Activated naive CD4-positive, alpha-beta T cell treated with Interleukin-2 at 50 U/mL for 16 hours (primary cell): ENCODE measurements around the gene SRRM4.
"Not testable (repeated sequence)": the region's sequence is repeated elsewhere in the genome, so short reads cannot be mapped to it uniquely, and the experiment has no call there.

Experiments
- DNase-seq: peaks from one replicate; pipeline ENCODE4 v3.0.0-alpha.2; 2020

The SRRM4 gene

DNA sequence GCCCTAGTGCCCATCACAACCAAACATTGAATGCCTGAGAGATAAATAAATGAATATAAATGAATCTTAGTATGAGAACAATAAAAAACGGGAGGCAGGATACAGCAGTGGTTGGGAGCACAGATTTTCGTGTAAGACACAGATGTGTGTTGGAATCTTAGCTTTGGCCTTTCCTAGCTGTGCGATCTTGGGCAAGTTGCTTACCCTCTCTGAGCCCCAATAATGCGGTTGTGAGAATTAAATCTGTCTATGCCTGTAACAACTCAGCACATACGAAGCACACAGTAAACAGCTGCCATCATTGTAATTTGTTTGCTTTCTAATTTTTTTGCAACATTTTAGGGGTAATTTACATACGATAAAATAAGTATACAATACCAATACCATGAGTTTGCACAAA lies 89.8 kb downstream of the SRRM4 start:
- no peak for DNase-seq

DNA sequence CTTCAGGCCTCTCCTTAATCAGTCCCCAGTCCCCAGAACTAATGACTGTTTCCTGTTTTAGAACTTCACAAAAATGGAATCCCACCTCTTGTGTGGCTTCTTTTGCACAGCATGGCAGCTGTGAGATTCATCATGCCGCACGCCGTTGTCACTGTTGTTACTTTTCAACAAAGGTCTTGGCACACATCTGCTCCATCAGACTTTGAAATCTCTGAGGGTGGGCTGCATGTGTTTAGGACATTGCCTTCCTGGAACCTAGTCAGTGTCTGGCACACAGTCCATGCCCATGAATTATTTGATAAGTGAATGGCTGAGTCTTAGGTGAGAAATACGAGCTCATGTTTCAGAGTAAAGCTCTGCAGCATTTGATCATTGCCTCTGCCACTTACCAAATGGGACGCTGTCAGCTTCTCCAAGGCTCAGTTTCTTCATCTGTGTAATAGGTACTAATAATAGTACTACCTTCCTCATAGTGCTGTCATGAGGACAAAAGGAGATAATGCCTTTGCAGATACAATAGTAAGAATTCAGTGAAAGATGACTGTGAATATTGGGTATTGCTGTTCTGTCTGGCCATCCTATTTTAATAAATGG lies 90.4 kb downstream of the SRRM4 start:
- no peak for DNase-seq

DNA sequence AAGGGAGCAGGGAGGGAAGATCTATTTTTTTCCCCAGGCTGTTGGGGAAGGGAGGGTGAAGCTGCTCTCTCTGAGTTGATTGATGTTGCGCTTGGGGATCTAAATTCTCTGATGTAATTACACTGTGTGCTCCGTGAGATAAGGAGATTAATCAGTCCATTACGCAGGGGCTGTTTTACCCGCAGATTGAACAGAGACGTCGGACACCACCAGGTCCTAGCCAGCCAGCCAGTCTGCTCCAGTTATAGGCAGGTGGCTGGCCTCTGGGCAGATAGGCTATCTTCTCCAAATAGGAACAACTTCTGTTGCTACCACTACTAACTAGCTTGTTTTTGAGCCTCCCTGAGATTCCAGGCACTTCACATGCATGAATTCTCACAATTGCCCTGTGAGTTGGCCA lies 91.1 kb downstream of the SRRM4 start:
- DNase-seq: no peak

DNA sequence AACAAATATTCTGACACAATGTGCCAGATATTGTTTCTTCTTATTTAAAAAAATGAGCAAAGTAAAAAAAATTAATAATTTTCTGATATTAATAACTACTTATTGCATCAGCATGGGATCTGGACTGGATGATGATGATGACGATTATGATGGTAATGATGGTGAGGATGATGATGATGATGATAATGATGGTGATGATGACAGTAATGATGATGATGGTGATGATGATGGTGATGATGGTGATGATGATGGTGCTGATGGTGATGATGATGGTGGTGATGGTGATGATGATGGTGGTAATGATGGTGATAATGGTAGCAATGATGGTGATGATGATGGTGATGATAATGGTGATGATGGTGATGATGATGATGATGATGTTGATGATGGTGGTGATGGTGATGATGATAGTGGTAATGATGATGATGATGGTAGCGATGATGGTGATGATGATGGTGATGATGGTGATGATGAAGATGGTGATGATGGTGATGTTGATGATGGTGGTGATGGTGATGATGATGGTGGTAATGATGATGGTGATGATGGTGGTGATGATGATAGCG lies 94.0 kb downstream of the SRRM4 start:
- DNase-seq: no peak

DNA sequence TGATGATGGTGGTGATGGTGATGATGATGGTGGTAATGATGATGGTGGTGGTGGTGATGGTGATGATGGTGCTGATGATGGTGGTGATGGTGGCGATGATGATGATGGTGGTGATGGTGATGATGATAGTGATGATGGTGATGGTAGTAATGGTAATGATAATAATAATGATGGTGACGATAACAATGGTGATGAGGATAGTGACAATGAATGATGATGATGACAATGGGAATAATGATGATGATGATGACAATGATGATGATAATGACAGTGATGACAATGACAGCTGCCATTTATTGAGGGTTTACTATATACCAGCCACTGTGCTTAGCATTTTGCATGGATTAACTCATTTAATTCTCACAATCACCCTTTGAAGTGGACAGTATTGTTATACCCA lies 94.6 kb downstream of the SRRM4 start:
- no peak for DNase-seq

DNA sequence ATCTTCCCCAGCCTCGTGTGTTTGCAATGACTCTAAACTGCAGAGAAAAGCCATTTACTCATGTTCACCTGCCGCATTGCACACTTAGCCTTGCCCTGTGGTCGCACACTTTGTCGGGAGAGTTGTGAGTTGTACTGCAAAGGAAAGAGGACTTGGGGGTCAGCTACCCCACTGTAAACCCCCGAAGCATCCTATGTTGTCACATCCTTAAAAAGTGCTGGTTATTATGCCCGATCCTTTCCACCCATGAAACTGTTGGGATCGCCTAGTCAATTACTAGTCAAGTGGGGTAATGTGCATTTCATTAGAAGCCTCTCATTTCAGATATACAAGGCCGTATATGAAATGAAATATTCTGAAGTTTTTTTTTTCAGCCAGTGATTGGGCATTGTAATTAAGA lies 98.2 kb downstream of the SRRM4 start:
- no peak for DNase-seq

DNA sequence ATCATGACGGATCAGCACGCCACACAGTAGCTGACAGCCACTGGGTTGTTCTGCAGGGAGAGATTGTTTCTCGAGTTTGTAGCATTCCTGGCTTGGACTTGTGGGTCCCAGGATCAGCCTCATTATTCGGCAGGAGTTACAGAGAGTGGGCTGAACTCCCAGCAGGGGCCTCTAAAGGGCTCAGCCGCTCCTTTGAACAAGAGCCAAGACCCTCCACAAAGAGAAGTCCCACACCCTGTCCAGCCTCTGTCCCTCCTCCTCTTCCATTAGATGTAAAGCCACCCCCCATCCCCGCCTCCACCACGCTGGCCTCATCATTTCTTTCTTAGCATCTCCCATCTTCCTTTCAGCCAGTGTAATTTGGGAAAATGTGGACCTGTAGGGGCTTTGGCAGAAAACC lies 100.7 kb downstream of the SRRM4 start:
- no peak for DNase-seq

DNA sequence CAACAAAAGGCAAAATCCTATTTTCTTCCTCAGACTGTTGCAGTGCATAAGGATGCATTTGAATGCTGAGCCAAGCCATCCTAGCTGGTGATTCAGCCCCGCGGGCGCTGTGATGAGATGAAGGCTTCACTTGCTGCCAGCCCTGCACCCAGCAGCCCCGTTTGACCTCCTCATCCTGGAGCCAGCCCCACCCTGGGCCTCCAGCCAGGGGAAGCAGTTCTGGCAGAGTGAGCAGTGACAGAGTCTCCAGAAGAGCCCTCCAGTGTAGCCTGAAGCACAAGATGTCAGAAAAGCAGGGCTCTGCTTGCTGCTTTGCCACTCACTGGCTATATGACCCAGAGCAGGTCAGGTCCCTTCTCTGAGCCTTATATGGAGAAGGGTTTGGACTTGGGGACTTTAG lies 101.2 kb downstream of the SRRM4 start:
- no peak for DNase-seq

DNA sequence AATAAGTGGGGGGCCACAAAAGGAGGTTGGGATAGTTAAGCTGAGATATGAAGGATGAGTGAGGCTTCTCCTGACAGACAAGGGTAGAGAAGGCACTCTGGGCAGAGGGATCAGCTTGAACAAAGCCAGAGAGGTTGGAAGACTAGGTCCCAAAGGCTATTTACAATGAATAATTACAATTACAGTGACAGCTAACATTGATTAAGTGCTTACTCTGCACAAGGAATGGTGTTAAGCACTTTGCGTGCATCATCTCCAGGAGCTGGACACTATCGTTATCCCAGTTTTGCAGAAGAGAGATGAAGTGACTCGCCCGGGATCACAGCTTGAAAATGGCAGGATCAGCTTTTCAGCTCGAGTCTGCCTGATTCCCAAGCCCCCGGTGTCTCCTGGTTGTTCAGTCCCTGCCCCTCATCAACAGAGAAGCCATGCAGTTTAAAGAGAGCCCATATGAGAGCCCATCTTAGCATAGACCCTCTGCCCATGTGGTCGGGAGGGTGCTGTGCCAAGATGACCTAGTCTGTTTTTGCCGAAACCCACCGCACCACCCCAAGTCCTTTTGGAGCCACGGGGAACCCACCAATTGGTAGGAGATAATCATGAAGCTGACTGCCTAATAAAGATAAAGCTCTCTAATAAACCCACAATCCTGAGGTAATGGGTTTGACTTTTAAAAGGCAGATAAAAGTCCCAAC lies 107.5 kb downstream of the SRRM4 start:
- no peak for DNase-seq

DNA sequence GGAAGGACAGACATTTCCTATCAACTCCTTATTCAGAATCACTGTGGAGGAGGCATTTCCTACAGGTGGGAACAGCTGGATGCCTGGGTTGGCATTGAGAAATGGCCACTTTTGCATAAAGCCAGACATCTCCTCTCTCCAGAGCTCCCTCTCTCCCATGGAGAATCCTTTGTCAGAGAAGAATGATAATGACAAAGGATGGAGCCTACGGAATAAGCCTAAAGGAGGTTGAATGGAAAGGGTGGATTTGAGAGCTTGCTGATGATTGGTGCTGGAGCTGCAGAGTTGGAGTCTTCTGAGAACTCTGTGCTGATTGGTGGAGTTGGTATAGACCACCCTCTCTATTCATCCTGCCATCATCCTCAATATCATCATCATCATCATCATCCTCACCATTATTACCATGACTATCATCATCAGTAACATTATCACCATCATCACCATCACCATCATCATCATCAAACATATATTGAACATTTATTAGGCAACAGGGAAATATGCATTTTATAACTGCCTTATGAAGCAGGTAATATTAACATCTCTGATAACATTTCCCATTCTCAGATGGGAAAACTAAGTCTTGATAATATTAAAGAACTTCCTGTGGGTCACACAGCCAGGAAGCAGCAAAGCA lies 108.2 kb downstream of the SRRM4 start:
- no peak for DNase-seq

DNA sequence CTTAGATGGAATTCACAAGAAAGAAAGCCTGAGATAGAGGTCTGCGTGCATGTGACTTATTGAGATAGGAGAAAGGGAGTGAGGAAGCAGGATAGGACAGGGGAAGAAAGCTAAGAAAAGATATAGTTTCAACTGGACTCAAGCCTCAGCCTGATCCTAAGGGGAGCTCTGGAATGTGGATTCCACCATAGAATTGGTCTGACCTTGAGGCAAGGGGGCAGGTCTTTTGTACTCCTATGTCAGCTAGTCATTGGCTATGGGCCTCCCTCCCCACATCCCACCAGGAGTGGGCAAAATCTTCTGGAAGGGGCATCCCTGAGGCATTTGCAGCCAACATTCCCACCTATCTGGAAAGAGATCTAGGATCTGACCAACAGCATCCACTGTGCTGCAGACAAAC lies 108.9 kb downstream of the SRRM4 start:
- DNase-seq: no peak

DNA sequence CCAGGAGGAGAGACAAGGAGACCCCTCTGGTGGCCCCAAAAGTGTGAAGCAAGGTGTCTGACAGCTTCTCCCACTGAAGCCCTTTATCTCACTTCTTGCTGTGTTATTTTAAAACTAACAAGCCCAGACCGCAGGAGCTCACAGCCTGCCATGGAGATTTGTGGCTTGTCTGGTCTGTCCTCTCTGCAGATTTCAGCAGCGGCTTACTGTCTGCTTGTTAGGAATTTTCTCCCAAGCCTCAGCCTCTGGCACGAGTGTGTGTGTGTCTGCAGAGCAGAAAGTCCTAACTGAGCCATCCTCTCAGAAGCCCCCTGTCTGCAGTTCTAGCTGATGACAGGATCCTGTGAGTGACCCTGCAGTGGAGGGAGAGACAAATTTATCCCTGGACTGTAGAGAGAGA lies 109.5 kb downstream of the SRRM4 start:
- no peak for DNase-seq

DNA sequence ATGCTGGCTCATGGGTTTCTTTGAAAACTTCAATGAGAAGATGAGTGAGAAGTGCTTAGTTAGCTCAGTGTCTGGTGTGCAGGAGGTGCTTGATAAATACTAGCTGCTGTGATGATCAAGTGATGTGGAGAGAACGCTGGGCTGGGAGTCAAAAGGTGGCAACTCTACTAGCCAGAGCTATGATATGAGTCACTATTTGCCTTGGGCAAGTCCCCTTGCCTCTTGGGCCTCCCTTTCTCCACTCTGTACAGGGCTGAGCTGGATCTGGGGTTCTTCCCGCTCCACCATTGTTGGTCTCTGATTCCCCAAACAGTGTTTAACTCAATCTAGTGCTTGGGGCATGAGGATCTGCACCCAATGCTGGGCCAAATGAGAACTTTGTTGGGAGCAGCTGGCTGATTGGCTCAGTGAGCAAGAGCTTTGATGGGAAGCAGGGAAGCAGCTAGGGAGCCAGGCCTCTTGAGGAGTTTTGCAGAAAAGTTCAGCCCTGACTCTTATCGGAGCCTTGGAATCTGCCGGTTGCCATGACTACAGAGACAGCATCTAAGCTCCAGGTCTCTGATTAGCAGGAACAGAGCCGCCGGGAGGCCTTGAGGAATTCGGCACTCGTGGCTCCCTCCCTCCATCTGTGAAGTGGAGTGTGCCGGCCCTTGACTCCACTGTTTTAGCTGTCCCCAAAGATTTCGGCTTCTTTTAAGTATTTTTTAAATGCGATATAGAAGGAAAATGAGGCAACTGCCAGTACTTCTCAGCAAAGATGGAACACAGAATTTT lies 115.3 kb downstream of the SRRM4 start:
- no peak for DNase-seq

DNA sequence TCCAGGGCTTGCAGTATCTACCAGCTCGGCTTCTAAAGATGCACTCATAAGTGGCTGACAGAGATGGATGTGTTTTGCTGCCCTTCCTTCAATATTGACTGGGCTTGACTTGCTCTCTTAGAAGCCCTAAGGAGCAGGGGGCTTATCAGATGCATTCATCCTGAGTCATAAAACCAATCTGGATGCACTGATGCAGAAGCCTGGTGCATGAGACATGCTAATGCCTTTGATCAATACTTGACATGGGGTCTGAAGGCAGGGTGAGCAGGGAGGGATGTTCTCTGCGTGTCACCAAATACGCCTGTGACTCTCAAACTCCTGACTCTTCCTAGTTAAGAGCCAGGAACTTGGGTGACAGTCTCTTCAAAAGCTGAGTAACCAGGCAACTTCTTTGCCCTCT lies 119.6 kb downstream of the SRRM4 start:
- DNase-seq: no peak

DNA sequence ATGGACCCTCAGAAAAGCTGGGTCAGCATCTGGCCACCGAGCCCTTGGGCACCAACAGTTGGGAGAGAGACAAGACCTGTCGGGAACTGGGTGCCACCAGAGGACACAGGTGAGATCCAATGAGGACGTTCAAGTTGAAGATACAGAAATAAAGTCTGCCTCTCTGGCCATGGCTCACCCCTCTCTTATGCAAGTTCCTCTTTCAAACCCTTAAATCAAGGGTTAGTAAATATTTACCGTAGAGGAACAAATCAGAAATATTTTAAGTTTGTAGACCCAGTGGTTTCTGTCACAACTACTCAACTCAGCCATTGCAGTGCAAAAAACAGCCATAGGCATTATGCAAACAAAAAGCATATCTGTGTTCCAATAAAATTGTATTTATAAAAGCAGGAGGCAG lies 120.9 kb downstream of the SRRM4 start:
- no peak for DNase-seq

DNA sequence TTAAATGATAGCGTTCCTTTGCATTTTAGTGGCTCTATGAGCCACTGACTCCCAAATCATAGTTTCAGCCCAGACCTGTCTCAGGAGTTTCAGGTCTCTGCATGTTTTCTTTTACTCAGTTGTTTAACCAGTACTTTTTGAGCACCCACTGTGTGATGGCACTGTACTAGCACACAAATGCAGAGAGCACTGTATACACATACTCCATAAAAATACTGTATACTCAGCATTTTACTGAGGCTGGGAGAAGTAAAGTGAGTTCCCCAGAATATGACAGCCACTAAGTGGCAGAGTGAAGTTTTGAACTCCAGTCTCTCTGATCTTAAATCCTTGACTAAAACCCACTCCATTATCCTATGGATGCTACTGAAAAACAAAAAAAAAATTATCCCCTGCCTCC lies 121.4 kb downstream of the SRRM4 start:
- DNase-seq: no peak

DNA sequence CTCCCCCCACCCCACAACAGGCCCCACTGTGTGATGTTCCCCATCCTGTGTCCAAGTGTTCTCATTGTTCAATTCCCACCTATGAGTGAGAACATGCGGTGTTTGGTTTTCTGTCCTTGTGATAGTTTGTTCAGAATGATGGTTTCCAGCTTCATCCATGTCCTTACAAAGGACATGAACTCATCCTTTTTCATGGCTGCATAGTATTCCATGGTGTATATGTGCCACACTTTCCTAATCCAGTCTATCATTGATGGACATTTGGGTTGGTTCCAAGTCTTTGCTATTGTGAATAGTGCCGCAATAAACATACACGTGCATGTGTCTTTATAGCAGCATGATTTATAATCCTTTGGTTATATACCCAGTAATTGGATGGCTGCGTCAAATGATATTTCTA lies 123.6 kb downstream of the SRRM4 start:
- DNase-seq: not testable (repeated sequence)

DNA sequence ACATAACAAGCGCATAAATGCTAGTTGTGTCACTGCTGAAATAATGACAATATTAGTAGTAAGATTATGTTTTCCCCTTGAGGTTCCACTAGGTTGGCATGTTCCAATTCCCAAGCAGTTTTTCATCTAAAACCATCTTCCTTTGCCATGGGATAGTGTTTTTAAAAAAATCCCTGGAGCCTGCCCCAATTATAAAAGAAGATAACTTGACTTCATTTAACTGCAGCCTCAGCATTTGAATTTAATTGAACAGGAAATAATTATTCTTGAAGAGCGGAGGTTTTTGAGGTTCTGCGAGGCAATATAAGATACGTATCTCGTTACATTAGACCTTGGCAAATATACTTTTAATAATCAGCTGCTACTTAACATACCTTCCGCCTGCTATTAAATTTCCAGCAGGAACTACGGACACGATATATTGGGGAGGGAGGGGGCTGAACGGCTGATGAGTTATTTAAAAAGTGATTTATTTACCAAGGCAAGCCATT lies 132.2 kb downstream of the SRRM4 start:
- DNase-seq: no peak

DNA sequence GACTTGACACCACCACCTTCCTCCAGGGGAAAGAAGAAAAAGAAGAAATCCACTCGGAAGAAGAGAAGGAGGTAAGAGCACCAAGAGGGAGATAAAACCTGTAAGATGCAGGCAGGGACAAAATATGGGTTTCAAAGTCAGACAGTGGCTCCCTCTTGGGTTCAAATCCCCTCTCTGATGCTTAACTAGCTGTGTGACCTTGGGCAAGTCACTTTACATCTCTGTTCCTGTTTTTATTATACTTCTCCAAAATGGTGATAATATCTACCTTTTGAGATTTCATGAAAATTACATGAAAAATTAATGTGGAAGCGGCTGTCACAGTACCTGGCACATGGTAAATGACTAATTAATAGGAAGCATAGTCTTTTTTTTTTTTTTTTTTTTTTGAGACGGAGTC lies 133.0 kb downstream of the SRRM4 start:
- no peak for DNase-seq

DNA sequence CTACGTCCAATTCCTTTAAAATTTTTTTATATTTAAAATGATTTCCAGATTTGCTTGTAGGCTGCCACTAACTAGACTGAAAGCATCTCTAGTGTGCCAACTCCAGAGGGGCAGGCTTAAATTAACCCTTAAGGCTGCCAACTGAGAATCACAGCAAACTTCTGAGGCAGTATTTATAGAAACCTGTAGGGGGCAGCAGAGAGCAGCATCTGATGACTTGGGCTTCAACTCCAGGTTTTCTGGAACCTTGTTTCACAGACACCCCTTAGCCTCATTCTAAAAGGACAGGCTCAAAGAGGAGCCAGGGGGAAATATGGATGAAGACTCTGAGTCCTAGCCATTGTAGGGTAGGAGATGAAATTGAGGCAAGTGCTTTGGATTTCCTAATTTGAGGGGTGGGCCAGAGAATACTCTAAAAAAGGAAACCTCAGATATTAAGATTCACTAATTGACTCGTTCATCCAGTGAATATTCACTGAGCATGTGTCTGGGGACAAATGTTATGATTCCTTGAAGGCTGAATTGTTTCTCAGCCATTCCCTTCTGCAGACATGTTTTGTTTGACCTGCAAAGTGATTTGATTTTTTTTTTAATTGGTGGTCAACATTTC lies 134.1 kb downstream of the SRRM4 start:
- DNase-seq: no peak

DNA sequence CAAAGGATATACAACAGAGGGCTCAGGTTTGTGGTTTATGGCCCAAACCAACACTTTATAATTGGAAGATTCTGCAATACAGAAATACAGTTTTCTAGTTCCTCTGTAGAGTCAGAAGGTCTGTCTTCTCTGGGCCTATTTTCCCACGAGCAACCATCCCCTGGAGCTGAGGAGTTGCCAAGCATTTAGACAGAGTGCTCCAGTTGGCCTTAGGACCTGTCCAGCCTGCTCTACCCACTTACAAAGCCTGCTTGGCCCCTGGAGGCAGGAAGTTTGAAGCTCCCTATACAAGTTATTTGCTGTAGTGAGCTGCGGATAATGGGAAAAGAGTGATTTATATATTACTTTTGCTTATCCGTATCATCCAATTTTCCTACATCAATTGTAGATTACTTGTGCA lies 136.6 kb downstream of the SRRM4 start:
- no peak for DNase-seq

DNA sequence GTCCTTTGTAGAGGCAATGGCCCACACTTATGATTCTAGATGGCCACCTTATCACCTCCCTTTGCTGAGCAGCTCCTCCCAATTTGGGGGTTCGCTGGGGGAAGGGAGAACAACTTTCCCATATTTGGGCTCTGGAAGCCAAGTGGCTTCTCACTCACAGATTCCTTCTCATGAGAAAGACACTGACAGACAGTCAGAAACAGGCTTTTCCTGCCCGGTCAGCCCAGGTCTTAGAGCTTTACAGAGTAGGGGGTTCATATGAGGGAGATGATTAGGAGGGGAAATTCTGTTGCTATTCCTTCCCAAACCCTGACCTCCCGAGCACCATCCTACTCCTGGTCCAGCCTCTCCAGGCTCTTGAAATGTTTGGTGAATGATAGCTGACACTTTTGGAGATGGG lies 137.3 kb downstream of the SRRM4 start:
- no peak for DNase-seq

DNA sequence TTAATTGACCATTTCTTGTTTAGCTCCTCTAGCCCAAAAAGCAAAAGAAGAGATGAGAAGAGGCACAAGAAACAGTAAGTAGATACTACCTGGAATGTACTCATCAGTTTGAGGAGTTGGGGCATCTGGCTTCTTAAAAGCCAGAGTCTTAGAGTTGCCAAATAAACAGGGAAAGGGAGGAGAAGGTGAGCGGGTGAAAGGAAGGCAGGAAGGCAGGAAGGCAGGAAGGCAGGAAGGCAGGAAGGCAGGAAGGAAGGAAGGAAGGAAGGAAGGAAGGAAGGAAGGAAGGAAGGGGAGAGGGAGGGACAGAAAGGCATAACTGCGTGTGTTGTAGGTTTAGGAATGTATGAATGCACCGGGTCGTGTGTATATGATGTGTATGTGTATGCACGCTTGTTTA lies 140.7 kb downstream of the SRRM4 start:
- DNase-seq: no peak
